Tibial artery (tissue), 4 donors: ENCODE measurements around the gene NUMBL.

ENCODE experiments used
- DNase-seq, 2 donors: peaks; one replicate each; pipeline ENCODE4 v3.0.0-alpha.2; 2019
- H3K27ac ChIP-seq, 2 donors: fragments of 200-600 bp; sonication (generic) in 1 of 2; 1 replicate in 1 of 2; 2 replicates in 1 of 2; pipeline ENCODE4 v1.5.1; 2018 to 2019; ENCODE audit warnings: mild to moderate bottlenecking in 1 of 2
- H3K27me3 ChIP-seq, 2 donors: fragments of 200-600 bp; sonication (generic) in 1 of 2; one replicate each; pipeline versions ENCODE4 v1.5.1 to v1.6.0; 2016 to 2019
- H3K36me3 ChIP-seq, 3 donors: fragments of 200-600 bp; sonication (generic) in 2 of 3; one replicate each; pipeline ENCODE4 v1.5.1; 2016 to 2019; ENCODE audit warnings: mild to moderate bottlenecking in 2 of 3
- H3K4me1 ChIP-seq, 4 donors: fragments of 200-600 bp; sonication (generic) in 2 of 4; 1 replicate in 3 of 4; 2 replicates in 1 of 4; pipeline ENCODE4 v1.5.1; 2016 to 2019
- H3K4me3 ChIP-seq, 2 donors: fragments of 200-600 bp; sonication (generic) in 1 of 2; 1 replicate in 1 of 2; 2 replicates in 1 of 2; pipeline ENCODE4 v1.5.1; 2018 to 2019; ENCODE audit warnings: mild to moderate bottlenecking in 2 of 2
- H3K9me3 ChIP-seq, 3 donors: fragments of 200-600 bp; sonication (generic) in 1 of 3; one replicate each; pipeline ENCODE4 v1.5.1; 2016 to 2019
- intact Hi-C: fragments of 100-400 bp; cut with DNase I; formaldehyde crosslinking; loops from one replicate; pipeline ENCODE4 v1.15.0; 2023; ENCODE audit warnings: low total_unique reads
- TF ChIP-seq, protein P1 (sequence below), 2 experiments: fragments of 200-600 bp in 1 of 2; fragments of 450-650 bp in 1 of 2; IDR thresholded peaks; one replicate each; pipeline ENCODE4 v1.5.1; 2017 to 2019; ENCODE audit warnings: antibody characterized with exemption in 2 of 2, mild to moderate bottlenecking in 1 of 2, moderate library complexity in 1 of 2

NUMBL gene

DNA sequence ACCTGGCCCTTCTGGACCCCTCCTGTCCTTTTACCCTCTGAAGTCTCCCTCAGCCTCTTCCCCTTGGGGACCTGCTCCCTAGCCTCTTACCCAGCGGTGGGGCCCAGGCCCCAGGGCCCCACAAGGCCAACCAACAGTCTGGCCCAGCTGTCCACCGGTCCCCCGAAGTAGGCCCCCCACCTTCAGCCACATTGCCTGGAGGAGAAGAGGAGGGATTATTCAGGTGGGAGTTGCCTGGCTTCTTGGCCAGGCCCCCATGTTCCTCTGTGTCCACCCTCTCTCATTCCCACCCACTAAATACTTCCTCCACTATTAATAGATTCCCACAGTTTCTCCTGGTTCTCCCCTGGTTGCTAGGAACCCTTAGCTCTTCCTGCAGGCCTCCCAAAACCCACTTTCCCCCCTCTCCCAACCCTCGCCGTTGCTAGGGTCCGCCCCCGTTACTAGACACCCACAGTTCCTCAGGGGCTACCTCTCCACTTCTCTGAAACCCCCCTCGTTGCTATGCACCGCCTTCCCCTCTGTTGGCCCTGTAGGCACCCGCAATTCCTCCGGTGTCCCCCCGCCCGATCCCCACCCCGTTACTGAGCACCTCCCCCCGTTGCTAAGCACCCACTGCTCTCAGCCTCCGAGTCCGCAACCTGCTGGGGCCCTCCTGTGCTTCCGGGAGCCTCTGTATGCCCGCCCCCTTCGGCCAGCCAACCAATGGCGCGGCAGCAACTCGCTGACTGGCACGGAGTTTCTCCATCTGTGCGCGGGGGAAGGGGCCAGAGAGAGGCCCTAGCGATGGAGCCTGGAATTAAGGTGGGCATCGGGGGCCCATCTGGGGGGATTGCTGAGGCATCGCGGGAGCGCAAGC lies 24.2 kb upstream of the NUMBL start:
- H3K27ac ChIP-seq, result peak overlapping the region; percentile 96 to 97
- H3K27me3 ChIP-seq, result no peaks in the 10 kb centered on the region
- intact Hi-C loops, result loop anchor here (2.0 kb wide), 1 partner anchor 24 kb away; the partner anchor contains the start of gene NUMBL
- TF ChIP-seq, protein P1, sequence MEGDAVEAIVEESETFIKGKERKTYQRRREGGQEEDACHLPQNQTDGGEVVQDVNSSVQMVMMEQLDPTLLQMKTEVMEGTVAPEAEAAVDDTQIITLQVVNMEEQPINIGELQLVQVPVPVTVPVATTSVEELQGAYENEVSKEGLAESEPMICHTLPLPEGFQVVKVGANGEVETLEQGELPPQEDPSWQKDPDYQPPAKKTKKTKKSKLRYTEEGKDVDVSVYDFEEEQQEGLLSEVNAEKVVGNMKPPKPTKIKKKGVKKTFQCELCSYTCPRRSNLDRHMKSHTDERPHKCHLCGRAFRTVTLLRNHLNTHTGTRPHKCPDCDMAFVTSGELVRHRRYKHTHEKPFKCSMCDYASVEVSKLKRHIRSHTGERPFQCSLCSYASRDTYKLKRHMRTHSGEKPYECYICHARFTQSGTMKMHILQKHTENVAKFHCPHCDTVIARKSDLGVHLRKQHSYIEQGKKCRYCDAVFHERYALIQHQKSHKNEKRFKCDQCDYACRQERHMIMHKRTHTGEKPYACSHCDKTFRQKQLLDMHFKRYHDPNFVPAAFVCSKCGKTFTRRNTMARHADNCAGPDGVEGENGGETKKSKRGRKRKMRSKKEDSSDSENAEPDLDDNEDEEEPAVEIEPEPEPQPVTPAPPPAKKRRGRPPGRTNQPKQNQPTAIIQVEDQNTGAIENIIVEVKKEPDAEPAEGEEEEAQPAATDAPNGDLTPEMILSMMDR (IDR thresholded peaks at IDR 0.05), result peak in 1 of 2 experiments; percentile 25
- peaks cover 0 to 39% (median 27%) of the 10 kb centered on the region in 4 donors for H3K4me1 ChIP-seq
- peaks cover 0 to 29% (median 11%) of the 10 kb centered on the region in 3 donors for H3K36me3 ChIP-seq
- H3K9me3 ChIP-seq, result no peaks in the 10 kb centered on the region
- H3K4me3 ChIP-seq, result peak overlapping the region; percentile 78 to 81
- peak; percentile 93 to 97 for DNase-seq

DNA sequence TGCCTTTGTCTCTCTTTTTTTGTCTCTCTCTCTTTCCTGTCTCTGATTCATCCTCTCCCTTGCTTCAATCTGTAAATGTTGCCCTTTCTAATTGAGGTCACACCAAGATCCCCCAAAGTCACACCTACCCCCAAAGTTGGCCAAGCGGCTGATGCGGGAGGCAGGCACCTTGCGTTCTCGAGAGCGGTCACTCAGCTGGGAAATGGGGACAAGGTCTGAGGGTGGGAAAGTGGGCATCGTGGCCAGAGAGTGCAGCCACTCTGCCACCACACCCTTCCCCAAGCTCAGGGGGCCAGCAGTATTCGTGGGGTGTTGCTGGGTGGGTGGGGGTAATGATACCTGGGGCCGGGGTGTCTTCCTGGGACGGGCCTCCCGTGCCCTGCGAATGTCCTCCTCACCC lies 23.5 kb upstream of the NUMBL start:
- H3K27ac ChIP-seq, result peak overlapping the region; percentile 96 to 97
- H3K27me3 ChIP-seq, result no peaks in the 10 kb centered on the region
- H3K9me3 ChIP-seq, result no peaks in the 10 kb centered on the region
- TF ChIP-seq, protein P1 (IDR thresholded peaks at IDR 0.05), result no peak
- peaks cover 0 to 35% (median 21%) of the 10 kb centered on the region in 4 donors for H3K4me1 ChIP-seq
- peak overlapping the region; percentile 78 to 81 for H3K4me3 ChIP-seq
- H3K36me3 ChIP-seq, result peaks cover 0 to 34% (median 19%) of the 10 kb centered on the region in 3 donors
- intact Hi-C loops, result loop anchor here (2.0 kb wide), 1 partner anchor 23 kb away; the partner anchor contains the start of gene NUMBL
- no peak for DNase-seq

DNA sequence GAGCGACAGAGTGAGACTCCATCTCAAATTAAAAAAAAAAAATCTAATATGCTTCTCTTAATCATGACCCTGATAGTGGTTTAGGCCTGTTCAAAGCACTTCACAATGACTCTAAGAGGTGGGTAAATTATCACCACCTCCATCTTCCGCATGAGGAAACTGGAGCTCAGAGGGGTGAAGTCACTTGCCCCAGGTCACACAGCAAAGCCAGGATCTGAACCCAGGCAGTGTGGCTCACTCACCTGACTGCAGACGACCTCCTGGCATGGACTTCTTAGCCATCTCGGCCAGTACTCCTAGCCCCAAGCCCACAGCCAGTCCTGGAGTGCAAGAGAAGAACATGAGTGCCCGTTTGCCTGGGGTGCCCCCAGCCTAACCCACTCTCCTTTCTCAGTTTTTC lies 19.4 kb upstream of the NUMBL start:
- TF ChIP-seq, protein P1 (IDR thresholded peaks at IDR 0.05), result no peak
- Histone ChIP-seq H3K27me3 (no peaks in the 10 kb centered on the region), H3K36me3 (peaks cover 22 to 75% (median 34%) of the 10 kb centered on the region in 3 donors), H3K27ac (no peak overlapping the region), H3K4me1 (peaks cover 0 to 11% (median 9%) of the 10 kb centered on the region in 4 donors), H3K9me3 (no peaks in the 10 kb centered on the region), H3K4me3 (no peak overlapping the region)
- intact Hi-C loops, result no loop called here
- DNase-seq, result no peak

DNA sequence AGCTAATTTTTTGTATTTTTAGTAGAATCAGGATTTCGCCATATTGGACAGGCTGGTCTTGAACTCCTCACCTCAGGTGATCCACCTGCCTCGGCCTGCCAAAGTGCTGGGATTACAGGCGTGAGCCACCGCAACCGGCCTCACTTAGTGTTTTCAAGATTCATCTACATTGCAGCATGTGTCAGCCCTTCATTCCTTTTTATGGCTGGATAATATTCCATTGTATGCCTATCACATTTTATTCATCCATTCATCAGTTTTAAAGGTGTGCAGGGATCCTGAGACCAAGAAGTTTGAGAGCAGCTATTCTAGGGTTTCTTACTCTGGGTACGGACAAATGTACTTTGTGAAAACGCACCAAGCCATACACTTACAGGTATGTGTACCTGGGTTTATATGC lies 17.2 kb upstream of the NUMBL start:
- Histone ChIP-seq H3K36me3 (peaks cover 35 to 92% (median 56%) of the 10 kb centered on the region in 3 donors), H3K4me3 (no peak overlapping the region), H3K27ac (no peak overlapping the region), H3K27me3 (no peaks in the 10 kb centered on the region), H3K4me1 (no peaks in the 10 kb centered on the region), H3K9me3 (no peaks in the 10 kb centered on the region)
- no peak for DNase-seq
- TF ChIP-seq, protein P1 (IDR thresholded peaks at IDR 0.05), result no peak
- intact Hi-C loops, result no loop called here

DNA sequence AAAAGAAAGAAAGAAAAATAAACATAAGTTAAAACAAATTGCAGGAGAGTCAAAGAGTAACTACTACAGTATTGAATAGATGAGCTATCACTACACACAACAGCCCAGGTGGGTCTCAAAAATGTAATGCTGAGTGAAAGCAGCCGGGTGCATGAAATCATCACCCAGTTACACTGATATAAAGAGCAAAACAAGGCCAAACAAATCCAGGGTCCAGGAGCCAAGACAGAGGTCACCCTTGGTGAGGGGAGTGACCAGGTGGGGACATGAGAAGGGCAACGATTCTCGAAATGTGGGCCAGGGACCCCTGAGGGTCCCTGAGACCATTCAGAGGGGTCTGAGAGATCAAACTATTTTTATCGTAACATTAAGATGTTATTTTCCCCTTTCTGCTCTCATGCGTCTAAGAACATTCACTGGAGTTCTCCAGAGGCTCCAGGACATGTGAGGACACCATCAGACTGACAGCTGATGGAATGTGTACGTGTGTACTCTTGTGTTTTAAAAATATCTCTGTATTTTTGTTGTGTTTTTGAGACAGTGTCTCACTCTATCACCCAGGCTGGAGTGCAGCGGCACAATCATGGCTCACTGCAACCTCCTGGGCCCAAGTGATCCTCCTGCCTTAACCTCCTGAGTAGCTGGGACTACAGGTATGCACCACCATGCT lies 15.6 kb upstream of the NUMBL start:
- Histone ChIP-seq H3K36me3 (peaks cover 35 to 98% (median 72%) of the 10 kb centered on the region in 3 donors), H3K4me3 (no peak overlapping the region), H3K4me1 (no peaks in the 10 kb centered on the region), H3K27me3 (no peaks in the 10 kb centered on the region), H3K9me3 (no peaks in the 10 kb centered on the region), H3K27ac (no peak overlapping the region)
- no peak for DNase-seq
- TF ChIP-seq, protein P1 (IDR thresholded peaks at IDR 0.05), result no peak
- intact Hi-C loops, result no loop called here
